ENCODE measurements around the gene ERO1B. TPM values are rescaled to one million over a fixed set of nuclear protein-coding genes. Genes with fewer than 3 reads are reported as not detected.

The ERO1B gene
- total RNA-seq, 1 experiment from 2014 or later: 3.2 TPM

DNA sequence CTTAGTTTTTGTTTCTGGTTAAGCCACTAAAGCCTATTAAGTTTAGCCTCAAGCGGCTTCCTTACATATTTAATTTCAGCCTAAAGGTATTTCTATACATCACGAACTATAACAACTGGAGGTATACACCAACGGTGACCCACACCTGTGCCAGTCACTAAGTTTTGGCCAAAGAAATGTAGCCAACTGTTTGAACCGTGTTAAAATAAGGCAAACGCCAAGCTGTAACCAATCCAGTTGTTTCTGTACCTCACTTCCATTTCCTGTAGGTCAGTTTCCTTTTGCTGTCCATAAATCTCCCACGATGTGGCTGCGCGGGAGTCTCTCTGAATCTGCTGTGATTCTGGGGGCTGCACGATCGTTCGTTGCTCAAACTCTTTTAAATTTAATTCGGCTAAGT, 5.6 kb upstream of the ERO1B start (continued):
- TF ChIP-seq, protein P1, sequence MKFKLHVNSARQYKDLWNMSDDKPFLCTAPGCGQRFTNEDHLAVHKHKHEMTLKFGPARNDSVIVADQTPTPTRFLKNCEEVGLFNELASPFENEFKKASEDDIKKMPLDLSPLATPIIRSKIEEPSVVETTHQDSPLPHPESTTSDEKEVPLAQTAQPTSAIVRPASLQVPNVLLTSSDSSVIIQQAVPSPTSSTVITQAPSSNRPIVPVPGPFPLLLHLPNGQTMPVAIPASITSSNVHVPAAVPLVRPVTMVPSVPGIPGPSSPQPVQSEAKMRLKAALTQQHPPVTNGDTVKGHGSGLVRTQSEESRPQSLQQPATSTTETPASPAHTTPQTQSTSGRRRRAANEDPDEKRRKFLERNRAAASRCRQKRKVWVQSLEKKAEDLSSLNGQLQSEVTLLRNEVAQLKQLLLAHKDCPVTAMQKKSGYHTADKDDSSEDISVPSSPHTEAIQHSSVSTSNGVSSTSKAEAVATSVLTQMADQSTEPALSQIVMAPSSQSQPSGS (CRISPR knock-in tag; IDR thresholded peaks at IDR 0.05; ENCODE audit: borderline replicate concordance, low read depth): no peak
- TF ChIP-seq SOX15 (CRISPR knock-in tag; IDR thresholded peaks at IDR 0.05) (no peak), HMGA2 (CRISPR knock-in tag; IDR thresholded peaks at IDR 0.05) (no peak), NR1H2 (CRISPR knock-in tag; IDR thresholded peaks at IDR 0.05) (no peak), JUN (CRISPR knock-in tag; IDR thresholded peaks at IDR 0.05) (no peak), SMAD3 (CRISPR knock-in tag; IDR thresholded peaks at IDR 0.05; ENCODE audit: borderline replicate concordance) (no peak), ZNF121 (CRISPR knock-in tag; IDR thresholded peaks at IDR 0.05) (no peak), EMX1 (CRISPR knock-in tag; IDR thresholded peaks at IDR 0.05) (no peak), TEAD1 (CRISPR knock-in tag; IDR thresholded peaks at IDR 0.05) (no peak)
- TF ChIP-seq, protein P2, sequence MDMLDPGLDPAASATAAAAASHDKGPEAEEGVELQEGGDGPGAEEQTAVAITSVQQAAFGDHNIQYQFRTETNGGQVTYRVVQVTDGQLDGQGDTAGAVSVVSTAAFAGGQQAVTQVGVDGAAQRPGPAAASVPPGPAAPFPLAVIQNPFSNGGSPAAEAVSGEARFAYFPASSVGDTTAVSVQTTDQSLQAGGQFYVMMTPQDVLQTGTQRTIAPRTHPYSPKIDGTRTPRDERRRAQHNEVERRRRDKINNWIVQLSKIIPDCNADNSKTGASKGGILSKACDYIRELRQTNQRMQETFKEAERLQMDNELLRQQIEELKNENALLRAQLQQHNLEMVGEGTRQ (CRISPR knock-in tag; IDR thresholded peaks at IDR 0.05): no peak
- TF ChIP-seq, protein P3, sequence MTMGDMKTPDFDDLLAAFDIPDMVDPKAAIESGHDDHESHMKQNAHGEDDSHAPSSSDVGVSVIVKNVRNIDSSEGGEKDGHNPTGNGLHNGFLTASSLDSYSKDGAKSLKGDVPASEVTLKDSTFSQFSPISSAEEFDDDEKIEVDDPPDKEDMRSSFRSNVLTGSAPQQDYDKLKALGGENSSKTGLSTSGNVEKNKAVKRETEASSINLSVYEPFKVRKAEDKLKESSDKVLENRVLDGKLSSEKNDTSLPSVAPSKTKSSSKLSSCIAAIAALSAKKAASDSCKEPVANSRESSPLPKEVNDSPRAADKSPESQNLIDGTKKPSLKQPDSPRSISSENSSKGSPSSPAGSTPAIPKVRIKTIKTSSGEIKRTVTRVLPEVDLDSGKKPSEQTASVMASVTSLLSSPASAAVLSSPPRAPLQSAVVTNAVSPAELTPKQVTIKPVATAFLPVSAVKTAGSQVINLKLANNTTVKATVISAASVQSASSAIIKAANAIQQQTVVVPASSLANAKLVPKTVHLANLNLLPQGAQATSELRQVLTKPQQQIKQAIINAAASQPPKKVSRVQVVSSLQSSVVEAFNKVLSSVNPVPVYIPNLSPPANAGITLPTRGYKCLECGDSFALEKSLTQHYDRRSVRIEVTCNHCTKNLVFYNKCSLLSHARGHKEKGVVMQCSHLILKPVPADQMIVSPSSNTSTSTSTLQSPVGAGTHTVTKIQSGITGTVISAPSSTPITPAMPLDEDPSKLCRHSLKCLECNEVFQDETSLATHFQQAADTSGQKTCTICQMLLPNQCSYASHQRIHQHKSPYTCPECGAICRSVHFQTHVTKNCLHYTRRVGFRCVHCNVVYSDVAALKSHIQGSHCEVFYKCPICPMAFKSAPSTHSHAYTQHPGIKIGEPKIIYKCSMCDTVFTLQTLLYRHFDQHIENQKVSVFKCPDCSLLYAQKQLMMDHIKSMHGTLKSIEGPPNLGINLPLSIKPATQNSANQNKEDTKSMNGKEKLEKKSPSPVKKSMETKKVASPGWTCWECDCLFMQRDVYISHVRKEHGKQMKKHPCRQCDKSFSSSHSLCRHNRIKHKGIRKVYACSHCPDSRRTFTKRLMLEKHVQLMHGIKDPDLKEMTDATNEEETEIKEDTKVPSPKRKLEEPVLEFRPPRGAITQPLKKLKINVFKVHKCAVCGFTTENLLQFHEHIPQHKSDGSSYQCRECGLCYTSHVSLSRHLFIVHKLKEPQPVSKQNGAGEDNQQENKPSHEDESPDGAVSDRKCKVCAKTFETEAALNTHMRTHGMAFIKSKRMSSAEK (CRISPR knock-in tag; IDR thresholded peaks at IDR 0.05; ENCODE audit: borderline replicate concordance): no peak

DNA sequence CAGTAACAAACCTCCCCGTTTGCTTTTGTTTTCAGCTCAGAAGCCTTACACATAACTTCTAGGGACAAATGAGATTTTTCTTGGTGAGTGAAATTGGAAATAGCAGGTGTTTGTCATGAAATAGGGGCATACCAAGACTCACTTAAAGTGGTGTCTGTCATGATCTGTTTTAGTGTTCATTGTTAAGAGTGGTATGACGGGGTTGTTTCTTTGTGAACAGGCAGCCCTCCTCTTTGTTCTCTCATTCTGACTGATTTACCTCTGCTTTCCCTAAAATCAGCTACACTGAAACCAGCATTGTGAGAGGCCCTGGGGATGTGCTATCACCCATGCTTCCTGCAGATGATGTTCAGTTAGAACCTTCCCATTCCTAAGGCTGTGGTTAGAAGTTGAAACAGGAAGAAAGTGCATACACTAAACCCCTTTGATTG, 2.5 kb upstream of the ERO1B start:
- ATAC-seq (no peak), DNase-seq (ENCODE audit: low spot score) (no peak)
- H3K4me1 Mint-ChIP-seq: peaks cover 23% of the 10 kb centered on the region
- ChIA-PET POLR2A (no interaction called here), CTCF (interaction anchor here (1.4 kb wide), 1 partner anchor 63 kb away, joined by 3 read pairs; no protein-coding TSS in a partner anchor)
- no peak overlapping the region; the same call in 1 of the 2 replicates for H3K27ac Mint-ChIP-seq
- peaks cover 3% of the 10 kb centered on the region; the same call in 1 of the 2 replicates for H3K9me3 Mint-ChIP-seq
- no peak overlapping the region for H3K4me3 Mint-ChIP-seq
- no peaks in the 10 kb centered on the region for H3K36me3 Mint-ChIP-seq
- peaks cover 39% of the 10 kb centered on the region for H3K27me3 Mint-ChIP-seq (ENCODE audit: low read depth)
- no peak for TF ChIP-seq JAZF1 (CRISPR knock-in tag; IDR thresholded peaks at IDR 0.05)
- TF ChIP-seq NFYB (CRISPR knock-in tag; conservative IDR thresholded peaks at IDR 0.05; ENCODE audit: low read depth): no peak
- TF ChIP-seq, protein P4, sequence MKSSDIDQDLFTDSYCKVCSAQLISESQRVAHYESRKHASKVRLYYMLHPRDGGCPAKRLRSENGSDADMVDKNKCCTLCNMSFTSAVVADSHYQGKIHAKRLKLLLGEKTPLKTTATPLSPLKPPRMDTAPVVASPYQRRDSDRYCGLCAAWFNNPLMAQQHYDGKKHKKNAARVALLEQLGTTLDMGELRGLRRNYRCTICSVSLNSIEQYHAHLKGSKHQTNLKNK (CRISPR knock-in tag; IDR thresholded peaks at IDR 0.05): no peak
- TF ChIP-seq, protein P5, sequence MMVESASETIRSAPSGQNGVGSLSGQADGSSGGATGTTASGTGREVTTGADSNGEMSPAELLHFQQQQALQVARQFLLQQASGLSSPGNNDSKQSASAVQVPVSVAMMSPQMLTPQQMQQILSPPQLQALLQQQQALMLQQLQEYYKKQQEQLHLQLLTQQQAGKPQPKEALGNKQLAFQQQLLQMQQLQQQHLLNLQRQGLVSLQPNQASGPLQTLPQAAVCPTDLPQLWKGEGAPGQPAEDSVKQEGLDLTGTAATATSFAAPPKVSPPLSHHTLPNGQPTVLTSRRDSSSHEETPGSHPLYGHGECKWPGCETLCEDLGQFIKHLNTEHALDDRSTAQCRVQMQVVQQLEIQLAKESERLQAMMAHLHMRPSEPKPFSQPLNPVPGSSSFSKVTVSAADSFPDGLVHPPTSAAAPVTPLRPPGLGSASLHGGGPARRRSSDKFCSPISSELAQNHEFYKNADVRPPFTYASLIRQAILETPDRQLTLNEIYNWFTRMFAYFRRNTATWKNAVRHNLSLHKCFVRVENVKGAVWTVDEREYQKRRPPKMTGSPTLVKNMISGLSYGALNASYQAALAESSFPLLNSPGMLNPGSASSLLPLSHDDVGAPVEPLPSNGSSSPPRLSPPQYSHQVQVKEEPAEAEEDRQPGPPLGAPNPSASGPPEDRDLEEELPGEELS (CRISPR knock-in tag; IDR thresholded peaks at IDR 0.05): no peak
- TF ChIP-seq FOXJ3 (CRISPR knock-in tag; IDR thresholded peaks at IDR 0.05; ENCODE audit: borderline replicate concordance): no peak
- TF ChIP-seq ZNF263 (CRISPR knock-in tag; IDR thresholded peaks at IDR 0.05; ENCODE audit: low read depth): no peak
- TF ChIP-seq, protein P6, sequence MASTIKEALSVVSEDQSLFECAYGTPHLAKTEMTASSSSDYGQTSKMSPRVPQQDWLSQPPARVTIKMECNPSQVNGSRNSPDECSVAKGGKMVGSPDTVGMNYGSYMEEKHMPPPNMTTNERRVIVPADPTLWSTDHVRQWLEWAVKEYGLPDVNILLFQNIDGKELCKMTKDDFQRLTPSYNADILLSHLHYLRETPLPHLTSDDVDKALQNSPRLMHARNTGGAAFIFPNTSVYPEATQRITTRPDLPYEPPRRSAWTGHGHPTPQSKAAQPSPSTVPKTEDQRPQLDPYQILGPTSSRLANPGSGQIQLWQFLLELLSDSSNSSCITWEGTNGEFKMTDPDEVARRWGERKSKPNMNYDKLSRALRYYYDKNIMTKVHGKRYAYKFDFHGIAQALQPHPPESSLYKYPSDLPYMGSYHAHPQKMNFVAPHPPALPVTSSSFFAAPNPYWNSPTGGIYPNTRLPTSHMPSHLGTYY (CRISPR knock-in tag; IDR thresholded peaks at IDR 0.05): no peak
- TF ChIP-seq, protein P7, sequence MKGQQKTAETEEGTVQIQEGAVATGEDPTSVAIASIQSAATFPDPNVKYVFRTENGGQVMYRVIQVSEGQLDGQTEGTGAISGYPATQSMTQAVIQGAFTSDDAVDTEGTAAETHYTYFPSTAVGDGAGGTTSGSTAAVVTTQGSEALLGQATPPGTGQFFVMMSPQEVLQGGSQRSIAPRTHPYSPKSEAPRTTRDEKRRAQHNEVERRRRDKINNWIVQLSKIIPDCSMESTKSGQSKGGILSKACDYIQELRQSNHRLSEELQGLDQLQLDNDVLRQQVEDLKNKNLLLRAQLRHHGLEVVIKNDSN (CRISPR knock-in tag; IDR thresholded peaks at IDR 0.05): no peak
- TF ChIP-seq ZNF317 (CRISPR knock-in tag; IDR thresholded peaks at IDR 0.05; ENCODE audit: borderline replicate concordance, low read depth): no peak
- TF ChIP-seq, protein P8, sequence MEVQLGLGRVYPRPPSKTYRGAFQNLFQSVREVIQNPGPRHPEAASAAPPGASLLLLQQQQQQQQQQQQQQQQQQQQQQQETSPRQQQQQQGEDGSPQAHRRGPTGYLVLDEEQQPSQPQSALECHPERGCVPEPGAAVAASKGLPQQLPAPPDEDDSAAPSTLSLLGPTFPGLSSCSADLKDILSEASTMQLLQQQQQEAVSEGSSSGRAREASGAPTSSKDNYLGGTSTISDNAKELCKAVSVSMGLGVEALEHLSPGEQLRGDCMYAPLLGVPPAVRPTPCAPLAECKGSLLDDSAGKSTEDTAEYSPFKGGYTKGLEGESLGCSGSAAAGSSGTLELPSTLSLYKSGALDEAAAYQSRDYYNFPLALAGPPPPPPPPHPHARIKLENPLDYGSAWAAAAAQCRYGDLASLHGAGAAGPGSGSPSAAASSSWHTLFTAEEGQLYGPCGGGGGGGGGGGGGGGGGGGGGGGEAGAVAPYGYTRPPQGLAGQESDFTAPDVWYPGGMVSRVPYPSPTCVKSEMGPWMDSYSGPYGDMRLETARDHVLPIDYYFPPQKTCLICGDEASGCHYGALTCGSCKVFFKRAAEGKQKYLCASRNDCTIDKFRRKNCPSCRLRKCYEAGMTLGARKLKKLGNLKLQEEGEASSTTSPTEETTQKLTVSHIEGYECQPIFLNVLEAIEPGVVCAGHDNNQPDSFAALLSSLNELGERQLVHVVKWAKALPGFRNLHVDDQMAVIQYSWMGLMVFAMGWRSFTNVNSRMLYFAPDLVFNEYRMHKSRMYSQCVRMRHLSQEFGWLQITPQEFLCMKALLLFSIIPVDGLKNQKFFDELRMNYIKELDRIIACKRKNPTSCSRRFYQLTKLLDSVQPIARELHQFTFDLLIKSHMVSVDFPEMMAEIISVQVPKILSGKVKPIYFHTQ (CRISPR knock-in tag; IDR thresholded peaks at IDR 0.05): no peak
- TF ChIP-seq ESRRA (CRISPR knock-in tag; IDR thresholded peaks at IDR 0.05; ENCODE audit: borderline replicate concordance): no peak

Measured in WTC11 (cell line).